ENCODE data around the gene FOSL2.

Gene FOSL2

GRCh38 chr2:28433935-28434599, 41.4 kb downstream of the FOSL2 start:
- ATAC-seq (replicated peaks) (peak; percentile 72), DNase-seq (no peak)
- Mint-ChIP-seq H3K9me3 (peaks cover 0 to 1% of the 10 kb centered on the region in 2 donors), H3K4me3 (peak overlapping the region; percentile 23 to 30), H3K27me3 (no peaks in the 10 kb centered on the region), H3K27ac (peak overlapping the region in 1 of 2 donors; percentile 50), H3K36me3 (ENCODE audit: insufficient read depth) (peaks cover 3% of the 10 kb centered on the region), H3K4me1 (ENCODE audit: low read depth in 2 of 2) (peaks cover 42 to 50% of the 10 kb centered on the region in 2 donors)

GRCh38 chr2:28434600-28434989, 41.9 kb downstream of the FOSL2 start:
- no peak for ATAC-seq (replicated peaks)
- H3K4me3 Mint-ChIP-seq = peak overlapping the region; percentile 30 to 34
- H3K4me1 Mint-ChIP-seq (ENCODE audit: low read depth in 2 of 2) = peaks cover 40 to 49% of the 10 kb centered on the region in 2 donors
- DNase-seq = no peak
- H3K36me3 Mint-ChIP-seq (ENCODE audit: insufficient read depth) = peaks cover 3% of the 10 kb centered on the region
- peak overlapping the region in 1 of 2 donors; percentile 50 for H3K27ac Mint-ChIP-seq
- peaks cover 0 to 1% of the 10 kb centered on the region in 2 donors for H3K9me3 Mint-ChIP-seq
- H3K27me3 Mint-ChIP-seq = no peaks in the 10 kb centered on the region

- Mint-ChIP-seq H3K4me3 (peak overlapping the region in 1 of 2 donors; percentile 34), H3K4me1 (ENCODE audit: low read depth in 2 of 2) (peaks cover 39 to 42% of the 10 kb centered on the region in 2 donors), H3K27me3 (no peaks in the 10 kb centered on the region), H3K9me3 (peaks cover 0 to 1% of the 10 kb centered on the region in 2 donors), H3K27ac (peak overlapping the region in 1 of 2 donors; percentile 78), H3K36me3 (ENCODE audit: insufficient read depth) (peaks cover 3% of the 10 kb centered on the region)
- DNase-seq = no peak
- ATAC-seq (replicated peaks) = no peak
Observed at GRCh38 chr2:28435241-28435640, 42.6 kb downstream of the FOSL2 start.

GRCh38 chr2:28435814-28436351, 43.2 kb downstream of the FOSL2 start:
- peak overlapping the region in 1 of 2 donors; percentile 78 for H3K27ac Mint-ChIP-seq
- H3K4me1 Mint-ChIP-seq (ENCODE audit: low read depth in 2 of 2) = peaks cover 34 to 36% of the 10 kb centered on the region in 2 donors

GRCh38 chr2:28436525-28437051, 43.9 kb downstream of the FOSL2 start:
- peaks cover 3% of the 10 kb centered on the region for H3K36me3 Mint-ChIP-seq (ENCODE audit: insufficient read depth)
- H3K4me1 Mint-ChIP-seq (ENCODE audit: low read depth in 2 of 2) = peaks cover 27 to 29% of the 10 kb centered on the region in 2 donors
- H3K27me3 Mint-ChIP-seq = no peaks in the 10 kb centered on the region
- H3K9me3 Mint-ChIP-seq = peaks cover 0 to 1% of the 10 kb centered on the region in 2 donors
- DNase-seq (no peak), ATAC-seq (replicated peaks) (no peak)
- no peak overlapping the region for H3K27ac Mint-ChIP-seq
- no peak overlapping the region for H3K4me3 Mint-ChIP-seq

More at GRCh38 chr2:28435814-28436351, 43.2 kb downstream of the FOSL2 start:
- no peak overlapping the region for H3K4me3 Mint-ChIP-seq
- H3K27me3 Mint-ChIP-seq = no peaks in the 10 kb centered on the region
- DNase-seq = no peak
- no peak for ATAC-seq (replicated peaks)
- peaks cover 0 to 1% of the 10 kb centered on the region in 2 donors for H3K9me3 Mint-ChIP-seq
- peaks cover 3% of the 10 kb centered on the region for H3K36me3 Mint-ChIP-seq (ENCODE audit: insufficient read depth)

- Mint-ChIP-seq H3K27ac (no peak overlapping the region), H3K4me3 (no peak overlapping the region), H3K36me3 (ENCODE audit: insufficient read depth) (no peaks in the 10 kb centered on the region), H3K9me3 (peaks cover 0 to 1% of the 10 kb centered on the region in 2 donors), H3K4me1 (ENCODE audit: low read depth in 2 of 2) (peaks cover 20 to 25% of the 10 kb centered on the region in 2 donors), H3K27me3 (no peaks in the 10 kb centered on the region)
- ATAC-seq (replicated peaks) (no peak), DNase-seq (no peak)
Observed at GRCh38 chr2:28437149-28437835, 44.6 kb downstream of the FOSL2 start.

GRCh38 chr2:28437918-28438317, 45.3 kb downstream of the FOSL2 start:
- no peaks in the 10 kb centered on the region for H3K36me3 Mint-ChIP-seq (ENCODE audit: insufficient read depth)
- no peak overlapping the region for H3K4me3 Mint-ChIP-seq
- no peaks in the 10 kb centered on the region for H3K27me3 Mint-ChIP-seq
- no peak overlapping the region for H3K27ac Mint-ChIP-seq
- ATAC-seq (replicated peaks) (no peak), DNase-seq (no peak)
- peaks cover 0 to under 1% of the 10 kb centered on the region in 2 donors for H3K9me3 Mint-ChIP-seq
- H3K4me1 Mint-ChIP-seq (ENCODE audit: low read depth in 2 of 2) = peaks cover 19 to 24% of the 10 kb centered on the region in 2 donors

GRCh38 chr2:28438532-28439063, 45.9 kb downstream of the FOSL2 start:
- no peaks in the 10 kb centered on the region for H3K27me3 Mint-ChIP-seq
- no peaks in the 10 kb centered on the region for H3K9me3 Mint-ChIP-seq
- H3K4me3 Mint-ChIP-seq = no peak overlapping the region
- ATAC-seq (replicated peaks) (no peak), DNase-seq (no peak)
- H3K27ac Mint-ChIP-seq = no peak overlapping the region
- no peaks in the 10 kb centered on the region for H3K36me3 Mint-ChIP-seq (ENCODE audit: insufficient read depth)
- peaks cover 19 to 23% of the 10 kb centered on the region in 2 donors for H3K4me1 Mint-ChIP-seq (ENCODE audit: low read depth in 2 of 2)

- H3K4me1 Mint-ChIP-seq (ENCODE audit: low read depth in 2 of 2) = peaks cover 14 to 18% of the 10 kb centered on the region in 2 donors
- H3K36me3 Mint-ChIP-seq (ENCODE audit: insufficient read depth) = no peaks in the 10 kb centered on the region
- ATAC-seq (replicated peaks) (no peak), DNase-seq (no peak)
- no peak overlapping the region for H3K27ac Mint-ChIP-seq
- H3K4me3 Mint-ChIP-seq = no peak overlapping the region
- no peaks in the 10 kb centered on the region for H3K27me3 Mint-ChIP-seq
- no peaks in the 10 kb centered on the region for H3K9me3 Mint-ChIP-seq
Observed at GRCh38 chr2:28439127-28439526, 46.5 kb downstream of the FOSL2 start.

GRCh38 chr2:28439763-28440162, 47.1 kb downstream of the FOSL2 start:
- no peaks in the 10 kb centered on the region for H3K9me3 Mint-ChIP-seq
- no peak overlapping the region for H3K4me3 Mint-ChIP-seq
- DNase-seq (no peak), ATAC-seq (replicated peaks) (no peak)
- no peaks in the 10 kb centered on the region for H3K27me3 Mint-ChIP-seq
- peaks cover 10 to 11% of the 10 kb centered on the region in 2 donors for H3K4me1 Mint-ChIP-seq (ENCODE audit: low read depth in 2 of 2)
- no peaks in the 10 kb centered on the region for H3K36me3 Mint-ChIP-seq (ENCODE audit: insufficient read depth)
- no peak overlapping the region for H3K27ac Mint-ChIP-seq

- no peaks in the 10 kb centered on the region for H3K9me3 Mint-ChIP-seq
- H3K4me3 Mint-ChIP-seq = no peak overlapping the region
- peaks cover 0 to 3% of the 10 kb centered on the region in 2 donors for H3K4me1 Mint-ChIP-seq (ENCODE audit: low read depth in 2 of 2)
- no peaks in the 10 kb centered on the region for H3K36me3 Mint-ChIP-seq (ENCODE audit: insufficient read depth)
- ATAC-seq (replicated peaks) (no peak), DNase-seq (no peak)
- H3K27me3 Mint-ChIP-seq = no peaks in the 10 kb centered on the region
- no peak overlapping the region for H3K27ac Mint-ChIP-seq
Observed at GRCh38 chr2:28442328-28442727, 49.7 kb downstream of the FOSL2 start.

- Mint-ChIP-seq H3K27ac (no peak overlapping the region), H3K4me1 (ENCODE audit: low read depth in 2 of 2) (peaks cover 8 to 12% of the 10 kb centered on the region in 2 donors)
- ATAC-seq (replicated peaks) = no peak
Observed at GRCh38 chr2:28444956-28445355, 52.3 kb downstream of the FOSL2 start.

GRCh38 chr2:28445448-28446258, 53.0 kb downstream of the FOSL2 start:
- no peak overlapping the region for H3K4me3 Mint-ChIP-seq
- H3K9me3 Mint-ChIP-seq = no peaks in the 10 kb centered on the region
- ATAC-seq (replicated peaks) = no peak
- peak overlapping the region in 1 of 2 donors; percentile 63 for H3K27ac Mint-ChIP-seq
- H3K36me3 Mint-ChIP-seq (ENCODE audit: insufficient read depth) = no peaks in the 10 kb centered on the region
- peaks cover 10 to 17% of the 10 kb centered on the region in 2 donors for H3K4me1 Mint-ChIP-seq (ENCODE audit: low read depth in 2 of 2)
- no peaks in the 10 kb centered on the region for H3K27me3 Mint-ChIP-seq
- DNase-seq = no peak

More at GRCh38 chr2:28444956-28445355, 52.3 kb downstream of the FOSL2 start:
- Mint-ChIP-seq H3K27me3 (no peaks in the 10 kb centered on the region), H3K36me3 (ENCODE audit: insufficient read depth) (no peaks in the 10 kb centered on the region), H3K9me3 (no peaks in the 10 kb centered on the region), H3K4me3 (no peak overlapping the region)
- no peak for DNase-seq

All from effector memory CD8-positive, alpha-beta T cell (primary cell).